Ectodermal cell (in vitro differentiated cells): ENCODE data around the gene HSD17B13.
"Not testable (repeated sequence)": the region's sequence is repeated elsewhere in the genome, so short reads cannot be mapped to it uniquely, and the experiment has no call there.

Source experiments
- H3K27ac ChIP-seq: 2 replicates; pipeline ENCODE4 v1.7.0; 2013; ENCODE audit warnings: mild to moderate bottlenecking, low read depth, low read length; ENCODE audit not compliant: insufficient read depth, poor library complexity, severe bottlenecking
- H3K27me3 ChIP-seq: 2 replicates; pipeline ENCODE4 v1.7.0; 2013; ENCODE audit warnings: mild to moderate bottlenecking, low read length; ENCODE audit not compliant: insufficient read depth, control insufficient read depth, poor library complexity, severe bottlenecking
- H3K36me3 ChIP-seq: one replicate; pipeline ENCODE4 v1.7.0; 2013; ENCODE audit warnings: low read length; ENCODE audit not compliant: control insufficient read depth, insufficient read depth
- H3K4me1 ChIP-seq: one replicate; pipeline ENCODE4 v1.7.0; 2013; ENCODE audit warnings: low read length; ENCODE audit not compliant: control insufficient read depth, insufficient read depth
- H3K4me3 ChIP-seq: 2 replicates; pipeline ENCODE4 v1.7.0; 2013; ENCODE audit warnings: low read depth, low read length, control low read depth; ENCODE audit not compliant: insufficient read depth
- H3K9me3 ChIP-seq: 2 replicates; pipeline ENCODE4 v1.7.0; 2013; ENCODE audit warnings: mild to moderate bottlenecking, low read length, moderate library complexity; ENCODE audit not compliant: control insufficient read depth
- WGBS, 2 experiments: methylation state at CpG; one replicate each; pipeline ENCODE4 v1.1.7; 2013; ENCODE audit warnings: missing lambda C conversion rate in 2 of 2; 5-methylcytosine and 5-hydroxymethylcytosine counted together

HSD17B13 gene

DNA sequence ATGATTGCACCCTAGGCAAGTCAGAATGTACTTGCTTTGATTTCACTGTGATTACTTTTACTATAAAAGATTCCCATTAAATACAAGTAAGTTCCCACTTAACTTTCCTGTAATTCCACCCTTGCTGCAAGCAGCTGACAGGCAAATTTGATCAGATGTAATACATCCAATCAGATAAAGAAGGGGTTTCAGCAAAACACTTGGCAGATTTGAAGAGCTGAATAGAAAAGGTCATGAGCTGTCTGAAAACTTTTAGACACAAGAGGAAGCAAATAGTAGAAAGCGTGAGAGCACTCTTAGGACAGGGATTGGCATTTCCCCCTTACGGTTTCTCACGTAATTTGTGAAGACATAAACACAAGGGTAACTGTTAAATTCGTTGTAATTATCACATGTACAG, 22.8 kb downstream of the HSD17B13 start:
- H3K27me3 ChIP-seq: no peaks in the 10 kb centered on the region
- WGBS, 2 experiments: 95 to 97% methylated on average over 3 to 4 of the region's 4 CpGs
- H3K27ac ChIP-seq: no peak overlapping the region
- no peaks in the 10 kb centered on the region for H3K4me1 ChIP-seq
- H3K9me3 ChIP-seq: no peaks in the 10 kb centered on the region
- H3K36me3 ChIP-seq: no peaks in the 10 kb centered on the region
- H3K4me3 ChIP-seq: no peak overlapping the region

- Histone ChIP-seq H3K36me3 (no peaks in the 10 kb centered on the region), H3K27me3 (no peaks in the 10 kb centered on the region), H3K27ac (no peak overlapping the region), H3K4me1 (no peaks in the 10 kb centered on the region), H3K4me3 (no peak overlapping the region), H3K9me3 (no peaks in the 10 kb centered on the region)
- WGBS, 2 experiments: 95% methylated on average over 2 of the region's 2 CpGs
These were observed 24.3 kb downstream of the HSD17B13 start for GRCh38 chr4:87298362-87298761.

DNA sequence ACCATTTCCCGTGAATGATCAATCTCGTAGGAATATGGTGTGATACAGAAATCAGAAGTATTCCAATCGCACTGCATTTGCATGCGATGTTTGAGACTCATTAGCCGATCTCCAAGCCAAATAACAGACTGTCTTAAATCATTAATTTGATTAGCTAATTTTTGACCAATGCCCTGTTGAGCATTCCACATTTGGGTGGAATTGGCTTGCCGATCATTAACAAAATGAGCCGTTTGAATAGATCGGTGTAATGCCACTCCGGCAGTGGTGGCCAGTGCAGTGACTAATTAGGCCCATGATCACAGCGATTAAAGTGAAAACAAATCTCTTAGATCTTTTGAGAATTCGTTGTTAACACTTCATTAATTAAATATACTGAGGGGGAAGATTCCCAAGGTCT, 27.8 kb downstream of the HSD17B13 start:
- H3K36me3 ChIP-seq, H3K9me3 ChIP-seq, H3K4me1 ChIP-seq, H3K27me3 ChIP-seq, H3K27ac ChIP-seq, H3K4me3 ChIP-seq: not testable (repeated sequence)
- WGBS, 2 experiments: 81 to 89% methylated on average over 10 to 11 of the region's 11 CpGs

- not testable (repeated sequence) for H3K4me1 ChIP-seq, H3K27me3 ChIP-seq, H3K36me3 ChIP-seq, H3K27ac ChIP-seq, H3K4me3 ChIP-seq, H3K9me3 ChIP-seq
- 93 to 96% methylated on average over 7 of the region's 7 CpGs for WGBS, 2 experiments
These were observed 28.8 kb downstream of the HSD17B13 start for GRCh38 chr4:87293889-87294288.

- Histone ChIP-seq H3K36me3 (no peaks in the 10 kb centered on the region), H3K9me3 (no peaks in the 10 kb centered on the region), H3K4me1 (no peaks in the 10 kb centered on the region), H3K27ac (no peak overlapping the region), H3K27me3 (no peaks in the 10 kb centered on the region), H3K4me3 (no peak overlapping the region)
- 93% methylated on average over 1 of the region's 1 CpG for WGBS, 2 experiments
These were observed 35.7 kb downstream of the HSD17B13 start for GRCh38 chr4:87286970-87287369.

GRCh38 chr4:87284268-87284667, 38.4 kb downstream of the HSD17B13 start:
- not testable (repeated sequence) for H3K27ac ChIP-seq, H3K4me3 ChIP-seq, H3K27me3 ChIP-seq, H3K4me1 ChIP-seq, H3K36me3 ChIP-seq, H3K9me3 ChIP-seq

DNA sequence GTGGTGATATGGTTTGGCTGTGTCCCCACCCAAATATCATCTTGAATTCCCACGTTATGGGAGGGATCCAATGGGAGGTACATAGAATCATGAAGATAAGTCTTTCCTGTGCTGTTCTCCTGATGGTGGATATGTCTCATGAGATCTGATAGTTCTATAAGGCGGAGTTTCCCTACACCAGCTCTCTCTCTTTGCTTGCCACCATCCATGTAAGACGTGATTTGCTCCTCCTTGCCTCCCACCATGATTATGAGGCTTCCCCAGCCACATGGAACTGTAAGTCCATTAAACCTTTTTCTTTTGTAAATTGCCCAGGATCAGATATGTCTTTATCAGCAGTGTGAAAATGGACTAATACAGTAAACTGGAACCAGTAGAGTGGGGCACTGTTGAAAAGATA, 39.5 kb downstream of the HSD17B13 start:
- H3K9me3 ChIP-seq: no peaks in the 10 kb centered on the region
- H3K27me3 ChIP-seq: no peaks in the 10 kb centered on the region
- no peaks in the 10 kb centered on the region for H3K4me1 ChIP-seq
- no peak overlapping the region for H3K27ac ChIP-seq
- 88 to 94% methylated on average over 3 of the region's 3 CpGs for WGBS, 2 experiments
- no peak overlapping the region for H3K4me3 ChIP-seq
- no peaks in the 10 kb centered on the region for H3K36me3 ChIP-seq

- 88 to 92% methylated on average over 1 of the region's 1 CpG for WGBS, 2 experiments
- H3K27ac ChIP-seq: no peak overlapping the region
- no peaks in the 10 kb centered on the region for H3K9me3 ChIP-seq
- H3K4me1 ChIP-seq: no peaks in the 10 kb centered on the region
- H3K36me3 ChIP-seq: no peaks in the 10 kb centered on the region
- no peak overlapping the region for H3K4me3 ChIP-seq
- H3K27me3 ChIP-seq: no peaks in the 10 kb centered on the region
These were observed 41.1 kb downstream of the HSD17B13 start for GRCh38 chr4:87281603-87282002.

GRCh38 chr4:87278335-87278794, 44.3 kb downstream of the HSD17B13 start:
- Histone ChIP-seq H3K4me3 (no peak overlapping the region), H3K4me1 (no peaks in the 10 kb centered on the region), H3K27me3 (no peaks in the 10 kb centered on the region), H3K9me3 (no peaks in the 10 kb centered on the region), H3K36me3 (no peaks in the 10 kb centered on the region), H3K27ac (no peak overlapping the region)
- 90 to 91% methylated on average over 3 of the region's 3 CpGs for WGBS, 2 experiments

- no peaks in the 10 kb centered on the region for H3K9me3 ChIP-seq
- no peaks in the 10 kb centered on the region for H3K27me3 ChIP-seq
- H3K27ac ChIP-seq: no peak overlapping the region
- 100% methylated on average over 1 of the region's 2 CpGs for WGBS, 2 experiments
- no peaks in the 10 kb centered on the region for H3K4me1 ChIP-seq
- H3K36me3 ChIP-seq: no peaks in the 10 kb centered on the region
- H3K4me3 ChIP-seq: no peak overlapping the region
These were observed 47.4 kb downstream of the HSD17B13 start for GRCh38 chr4:87275311-87275710.

- Histone ChIP-seq H3K27ac (no peak overlapping the region), H3K36me3 (no peaks in the 10 kb centered on the region), H3K4me1 (no peaks in the 10 kb centered on the region), H3K9me3 (no peaks in the 10 kb centered on the region), H3K27me3 (no peaks in the 10 kb centered on the region), H3K4me3 (no peak overlapping the region)
These were observed 47.9 kb downstream of the HSD17B13 start for GRCh38 chr4:87274803-87275202.
